GM12864 (cell line): Measurements from ENCODE around the gene PERCC1.

Source experiments
- DNase-seq: peaks from one replicate; pipeline ENCODE4 v3.0.0-alpha.2; 2011; ENCODE audit warnings: low read depth
- H3K4me3 ChIP-seq: 2 replicates; pipeline ENCODE4 v1.5.1; 2011; ENCODE audit warnings: mild to moderate bottlenecking, low read depth, low read length, control low read depth
- CTCF ChIP-seq: IDR thresholded peaks from 2 replicates; pipeline ENCODE4 v1.5.1; 2011; ENCODE audit warnings: low read depth, mild to moderate bottlenecking, moderate library complexity, low read length, control low read depth, inconsistent platforms; ENCODE audit errors: missing control alignments

PERCC1 gene

GRCh38 chr16:1392826-1393225, 38.1 kb upstream of the PERCC1 start:
- H3K4me3 ChIP-seq, result no peak overlapping the region
- no peak for TF ChIP-seq CTCF
- no peak for DNase-seq

DNA sequence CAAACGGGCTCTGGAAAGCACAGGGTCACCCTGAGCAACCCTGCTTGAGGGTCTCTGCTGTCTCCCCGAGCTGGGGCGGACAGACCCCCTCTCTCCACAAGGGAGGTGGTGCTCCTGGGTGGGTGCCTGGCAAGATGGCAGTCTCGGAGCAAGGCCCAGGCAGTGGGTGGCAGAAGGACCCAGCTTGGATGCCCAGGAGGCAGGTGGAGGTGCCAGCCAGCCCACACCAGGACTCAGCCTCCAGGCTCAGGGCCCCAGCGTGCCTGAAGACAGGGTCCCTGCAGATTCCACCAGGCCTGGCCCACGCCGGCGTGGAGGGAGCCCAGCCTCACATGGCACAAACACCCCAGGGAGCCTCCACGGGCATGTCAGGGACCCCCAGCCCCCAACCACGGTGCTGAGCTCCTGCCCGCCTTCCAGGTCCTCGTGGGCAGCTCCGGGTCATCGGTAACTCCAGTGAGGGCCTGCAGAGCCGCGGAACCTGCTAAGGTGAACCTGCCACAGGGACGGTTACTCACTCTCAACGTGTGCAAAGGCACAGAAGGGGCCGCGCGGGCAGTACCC, 37.2 kb upstream of the PERCC1 start:
- no peak overlapping the region for H3K4me3 ChIP-seq
- TF ChIP-seq CTCF, result no peak
- no peak for DNase-seq

- no peak overlapping the region for H3K4me3 ChIP-seq
- TF ChIP-seq CTCF, result no peak
- DNase-seq, result no peak
These were observed 36.4 kb upstream of the PERCC1 start for GRCh38 chr16:1394367-1394951.

DNA sequence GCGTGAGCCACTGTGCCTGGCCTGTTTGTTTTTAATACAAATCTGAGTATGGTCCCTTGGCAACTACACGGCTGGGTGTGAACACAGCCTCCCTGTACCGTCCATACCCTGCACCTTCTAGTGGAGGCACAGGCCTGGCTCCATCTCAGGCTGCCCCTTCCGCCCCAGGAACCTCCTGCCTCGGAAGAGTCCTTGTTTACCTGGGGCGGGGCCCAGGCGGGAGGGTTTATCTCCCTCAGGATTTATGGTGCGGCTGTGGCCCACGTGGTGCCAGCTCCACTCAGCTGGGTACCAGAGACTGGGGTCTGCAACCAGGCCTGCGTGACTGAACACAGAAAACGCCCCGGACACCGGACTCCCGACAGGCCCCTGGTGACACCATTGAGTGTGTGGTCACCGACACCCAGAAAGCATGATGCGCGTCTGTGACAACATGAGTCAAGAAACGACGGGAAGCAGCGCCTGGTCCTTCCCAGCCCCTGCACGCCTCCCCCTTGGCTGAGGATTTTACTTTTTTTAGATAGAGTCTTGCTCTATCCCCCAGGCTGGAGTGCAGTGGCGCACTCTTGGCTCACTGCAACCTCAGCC, 35.3 kb upstream of the PERCC1 start:
- no peak overlapping the region for H3K4me3 ChIP-seq
- no peak for TF ChIP-seq CTCF
- no peak for DNase-seq

- H3K4me3 ChIP-seq, result no peak overlapping the region
- TF ChIP-seq CTCF, result no peak
- no peak for DNase-seq
These were observed 33.1 kb upstream of the PERCC1 start for GRCh38 chr16:1397779-1398178.

DNA sequence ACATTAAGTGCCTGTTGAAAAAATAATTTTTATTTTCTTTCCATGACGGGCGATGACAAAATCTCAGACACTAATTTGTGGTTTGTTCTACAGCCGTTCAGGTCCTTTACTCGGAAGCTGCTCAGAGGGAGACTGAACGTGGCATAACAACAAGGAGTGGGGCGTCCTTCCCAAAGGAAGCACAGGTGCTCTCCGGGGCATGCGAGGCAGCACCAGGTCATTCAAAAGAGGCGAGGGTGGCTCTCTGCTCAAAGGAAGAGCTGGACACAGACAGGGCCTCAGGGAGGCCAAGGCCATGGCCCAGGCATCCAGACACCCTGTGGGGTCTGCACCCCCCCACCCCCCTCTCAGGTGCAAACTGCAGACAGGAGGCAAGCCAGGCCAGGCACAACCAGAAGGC, 32.5 kb upstream of the PERCC1 start:
- DNase-seq, result no peak
- no peak for TF ChIP-seq CTCF
- H3K4me3 ChIP-seq, result no peak overlapping the region
